ENCODE data around the gene UBXN6.

Gene UBXN6

GRCh38 chr19:4492337-4493103 lies 34.9 kb upstream of the UBXN6 start:
- in situ Hi-C loops (cut with HindIII; ENCODE audit: low pct_ligation_motif_present, low sequenced_read_pairs), result no loop called here
- Histone ChIP-seq H3K27ac (no peak overlapping the region), H3K27me3 (replicated peaks) (no peaks in the 10 kb centered on the region), H3K36me3 (replicated peaks) (peaks cover 71% of the 10 kb centered on the region), H3K4me3 (ENCODE audit: low read depth, low read length) (no peak overlapping the region)
- TF ChIP-seq, protein P1, sequence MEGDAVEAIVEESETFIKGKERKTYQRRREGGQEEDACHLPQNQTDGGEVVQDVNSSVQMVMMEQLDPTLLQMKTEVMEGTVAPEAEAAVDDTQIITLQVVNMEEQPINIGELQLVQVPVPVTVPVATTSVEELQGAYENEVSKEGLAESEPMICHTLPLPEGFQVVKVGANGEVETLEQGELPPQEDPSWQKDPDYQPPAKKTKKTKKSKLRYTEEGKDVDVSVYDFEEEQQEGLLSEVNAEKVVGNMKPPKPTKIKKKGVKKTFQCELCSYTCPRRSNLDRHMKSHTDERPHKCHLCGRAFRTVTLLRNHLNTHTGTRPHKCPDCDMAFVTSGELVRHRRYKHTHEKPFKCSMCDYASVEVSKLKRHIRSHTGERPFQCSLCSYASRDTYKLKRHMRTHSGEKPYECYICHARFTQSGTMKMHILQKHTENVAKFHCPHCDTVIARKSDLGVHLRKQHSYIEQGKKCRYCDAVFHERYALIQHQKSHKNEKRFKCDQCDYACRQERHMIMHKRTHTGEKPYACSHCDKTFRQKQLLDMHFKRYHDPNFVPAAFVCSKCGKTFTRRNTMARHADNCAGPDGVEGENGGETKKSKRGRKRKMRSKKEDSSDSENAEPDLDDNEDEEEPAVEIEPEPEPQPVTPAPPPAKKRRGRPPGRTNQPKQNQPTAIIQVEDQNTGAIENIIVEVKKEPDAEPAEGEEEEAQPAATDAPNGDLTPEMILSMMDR (IDR thresholded peaks at IDR 0.05; ENCODE audit: low read depth, low read length, missing control alignments), result no peak
- no peak for DNase-seq

GRCh38 chr19:4491446-4491845 lies 33.9 kb upstream of the UBXN6 start:
- H3K27me3 ChIP-seq (replicated peaks), result no peaks in the 10 kb centered on the region
- in situ Hi-C loops (cut with HindIII; ENCODE audit: low pct_ligation_motif_present, low sequenced_read_pairs), result no loop called here
- TF ChIP-seq, protein P1 (IDR thresholded peaks at IDR 0.05; ENCODE audit: low read depth, low read length, missing control alignments), result no peak
- H3K4me3 ChIP-seq (ENCODE audit: low read depth, low read length), result no peak overlapping the region
- no peak for DNase-seq
- H3K27ac ChIP-seq, result no peak overlapping the region
- peaks cover 70% of the 10 kb centered on the region for H3K36me3 ChIP-seq (replicated peaks)

- no peak overlapping the region for H3K4me3 ChIP-seq (ENCODE audit: low read depth, low read length)
- H3K27me3 ChIP-seq (replicated peaks), result no peaks in the 10 kb centered on the region
- peaks cover 49% of the 10 kb centered on the region for H3K36me3 ChIP-seq (replicated peaks)
- no peak for DNase-seq
- in situ Hi-C loops (cut with HindIII; ENCODE audit: low pct_ligation_motif_present, low sequenced_read_pairs), result no loop called here
- TF ChIP-seq, protein P1 (IDR thresholded peaks at IDR 0.05; ENCODE audit: low read depth, low read length, missing control alignments), result no peak
- H3K27ac ChIP-seq, result no peak overlapping the region
Observed at GRCh38 chr19:4488496-4488895, 30.9 kb upstream of the UBXN6 start.

GRCh38 chr19:4487572-4487971 lies 30.0 kb upstream of the UBXN6 start:
- Histone ChIP-seq H3K4me3 (ENCODE audit: low read depth, low read length) (no peak overlapping the region), H3K27me3 (replicated peaks) (no peaks in the 10 kb centered on the region), H3K36me3 (replicated peaks) (peaks cover 44% of the 10 kb centered on the region), H3K27ac (no peak overlapping the region)
- DNase-seq, result no peak
- in situ Hi-C loops (cut with HindIII; ENCODE audit: low pct_ligation_motif_present, low sequenced_read_pairs), result no loop called here
- TF ChIP-seq, protein P1 (IDR thresholded peaks at IDR 0.05; ENCODE audit: low read depth, low read length, missing control alignments), result no peak

GRCh38 chr19:4483385-4483784 lies 25.8 kb upstream of the UBXN6 start:
- H3K27me3 ChIP-seq (replicated peaks), result no peaks in the 10 kb centered on the region
- H3K4me3 ChIP-seq (ENCODE audit: low read depth, low read length), result no peak overlapping the region
- no peak overlapping the region for H3K27ac ChIP-seq
- H3K36me3 ChIP-seq (replicated peaks), result peaks cover 19% of the 10 kb centered on the region
- TF ChIP-seq, protein P1 (IDR thresholded peaks at IDR 0.05; ENCODE audit: low read depth, low read length, missing control alignments), result no peak
- no peak for DNase-seq
- in situ Hi-C loops (cut with HindIII; ENCODE audit: low pct_ligation_motif_present, low sequenced_read_pairs), result no loop called here
